IPS-20b (cell line): ENCODE measurements around the gene LDHAL6B.

ENCODE experiments used
- H3K27ac ChIP-seq: one replicate; pipeline ENCODE4 v1.5.1; 2013; ENCODE audit warnings: low read length
- H3K27me3 ChIP-seq: 2 replicates; pipeline ENCODE4 v1.6.1; 2013; ENCODE audit warnings: mild to moderate bottlenecking, low read length, inconsistent platforms; ENCODE audit not compliant: insufficient read depth
- H3K36me3 ChIP-seq: 2 replicates; pipeline ENCODE4 v1.6.1; 2013; ENCODE audit warnings: low read depth, mild to moderate bottlenecking, inconsistent platforms, low read length, moderate library complexity; ENCODE audit not compliant: insufficient read depth
- H3K4me1 ChIP-seq: 2 replicates; pipeline ENCODE4 v1.6.1; 2013; ENCODE audit warnings: mild to moderate bottlenecking, control low read depth, inconsistent platforms, low read length, moderate library complexity; ENCODE audit not compliant: insufficient read depth
- H3K4me3 ChIP-seq: 2 replicates; pipeline ENCODE4 v1.5.1; 2013; ENCODE audit warnings: mild to moderate bottlenecking, low read length, inconsistent platforms
- H3K9ac ChIP-seq: 2 replicates; pipeline ENCODE4 v1.6.1; 2013; ENCODE audit warnings: low read depth, mild to moderate bottlenecking, inconsistent platforms, low read length, moderate library complexity
- H3K9me3 ChIP-seq: 2 replicates; pipeline ENCODE4 v1.6.1; 2013; ENCODE audit warnings: mild to moderate bottlenecking, low read depth, low read length, inconsistent platforms; ENCODE audit not compliant: insufficient read depth

The LDHAL6B gene

GRCh38 chr15:59200560-59200959 is 6.1 kb upstream of the LDHAL6B start:
- Histone ChIP-seq H3K27ac (no peak overlapping the region), H3K9ac (no peak overlapping the region), H3K27me3 (no peaks in the 10 kb centered on the region), H3K9me3 (no peaks in the 10 kb centered on the region), H3K4me1 (no peaks in the 10 kb centered on the region), H3K4me3 (no peak overlapping the region), H3K36me3 (peaks cover 70% of the 10 kb centered on the region)

- no peak overlapping the region for H3K9ac ChIP-seq
- H3K27ac ChIP-seq, result no peak overlapping the region
- no peaks in the 10 kb centered on the region for H3K27me3 ChIP-seq
- no peaks in the 10 kb centered on the region for H3K4me1 ChIP-seq
- H3K9me3 ChIP-seq, result no peaks in the 10 kb centered on the region
- H3K4me3 ChIP-seq, result no peak overlapping the region
- H3K36me3 ChIP-seq, result peaks cover 82% of the 10 kb centered on the region
Observed at GRCh38 chr15:59203008-59203407, 3.6 kb upstream of the LDHAL6B start.

- Histone ChIP-seq H3K9ac (no peak overlapping the region), H3K27ac (no peak overlapping the region), H3K9me3 (no peaks in the 10 kb centered on the region), H3K4me1 (no peaks in the 10 kb centered on the region), H3K27me3 (no peaks in the 10 kb centered on the region), H3K36me3 (peaks cover 87% of the 10 kb centered on the region), H3K4me3 (no peak overlapping the region)
Observed at GRCh38 chr15:59203657-59204056, 3.0 kb upstream of the LDHAL6B start.

GRCh38 chr15:59205839-59206622 is 612 bp upstream of the LDHAL6B start:
- H3K36me3 ChIP-seq, result peaks cover 89% of the 10 kb centered on the region
- H3K4me3 ChIP-seq, result no peak overlapping the region
- H3K9me3 ChIP-seq, result no peaks in the 10 kb centered on the region
- no peaks in the 10 kb centered on the region for H3K4me1 ChIP-seq
- H3K27me3 ChIP-seq, result no peaks in the 10 kb centered on the region
- H3K27ac ChIP-seq, result no peak overlapping the region
- no peak overlapping the region for H3K9ac ChIP-seq

GRCh38 chr15:59208613-59209249 is 2.1 kb downstream of the LDHAL6B start:
- H3K9ac ChIP-seq, result no peak overlapping the region
- H3K9me3 ChIP-seq, result no peaks in the 10 kb centered on the region
- H3K27ac ChIP-seq, result no peak overlapping the region
- no peaks in the 10 kb centered on the region for H3K4me1 ChIP-seq
- no peaks in the 10 kb centered on the region for H3K27me3 ChIP-seq
- no peak overlapping the region for H3K4me3 ChIP-seq
- H3K36me3 ChIP-seq, result peaks cover 78% of the 10 kb centered on the region

GRCh38 chr15:59210186-59210585 is 3.5 kb downstream of the LDHAL6B start:
- Histone ChIP-seq H3K9ac (no peak overlapping the region), H3K4me3 (no peak overlapping the region), H3K27me3 (no peaks in the 10 kb centered on the region), H3K4me1 (no peaks in the 10 kb centered on the region), H3K36me3 (peaks cover 78% of the 10 kb centered on the region), H3K27ac (no peak overlapping the region), H3K9me3 (no peaks in the 10 kb centered on the region)

GRCh38 chr15:59216911-59217310 is 10.3 kb downstream of the LDHAL6B start:
- no peak overlapping the region for H3K27ac ChIP-seq
- H3K27me3 ChIP-seq, result no peaks in the 10 kb centered on the region
- H3K4me3 ChIP-seq, result no peak overlapping the region
- no peaks in the 10 kb centered on the region for H3K9me3 ChIP-seq
- no peak overlapping the region for H3K9ac ChIP-seq
- no peaks in the 10 kb centered on the region for H3K4me1 ChIP-seq
- peaks cover 73% of the 10 kb centered on the region for H3K36me3 ChIP-seq

- Histone ChIP-seq H3K9ac (no peak overlapping the region), H3K4me1 (no peaks in the 10 kb centered on the region), H3K27ac (no peak overlapping the region), H3K9me3 (no peaks in the 10 kb centered on the region), H3K36me3 (peaks cover 75% of the 10 kb centered on the region), H3K4me3 (no peak overlapping the region), H3K27me3 (no peaks in the 10 kb centered on the region)
Observed at GRCh38 chr15:59217876-59218498, 11.3 kb downstream of the LDHAL6B start.

GRCh38 chr15:59218710-59219109 is 12.1 kb downstream of the LDHAL6B start:
- H3K4me3 ChIP-seq, result no peak overlapping the region
- H3K36me3 ChIP-seq, result peaks cover 79% of the 10 kb centered on the region
- H3K9ac ChIP-seq, result no peak overlapping the region
- no peak overlapping the region for H3K27ac ChIP-seq
- H3K9me3 ChIP-seq, result no peaks in the 10 kb centered on the region
- no peaks in the 10 kb centered on the region for H3K27me3 ChIP-seq
- H3K4me1 ChIP-seq, result no peaks in the 10 kb centered on the region

- no peak overlapping the region for H3K4me3 ChIP-seq
- H3K36me3 ChIP-seq, result peaks cover 62% of the 10 kb centered on the region
- H3K4me1 ChIP-seq, result no peaks in the 10 kb centered on the region
- no peaks in the 10 kb centered on the region for H3K9me3 ChIP-seq
- no peak overlapping the region for H3K9ac ChIP-seq
- H3K27ac ChIP-seq, result no peak overlapping the region
- H3K27me3 ChIP-seq, result no peaks in the 10 kb centered on the region
Observed at GRCh38 chr15:59221511-59222505, 15.2 kb downstream of the LDHAL6B start.

- H3K9me3 ChIP-seq, result no peaks in the 10 kb centered on the region
- no peak overlapping the region for H3K4me3 ChIP-seq
- H3K4me1 ChIP-seq, result peaks cover 4% of the 10 kb centered on the region; the same call in 1 of the 2 replicates
- H3K27me3 ChIP-seq, result no peaks in the 10 kb centered on the region
- no peak overlapping the region for H3K9ac ChIP-seq
- H3K36me3 ChIP-seq, result peaks cover 51% of the 10 kb centered on the region
- no peak overlapping the region for H3K27ac ChIP-seq
Observed at GRCh38 chr15:59222906-59223550, 16.4 kb downstream of the LDHAL6B start.
